H9 (cell line): Measurements from ENCODE around the gene RIMKLA. TPM values are rescaled to one million over a fixed set of nuclear protein-coding genes. Genes with fewer than 3 reads are reported as not detected.

ENCODE experiments used
- DNase-seq: peaks from one replicate; pipeline ENCODE4 v3.0.0-alpha.2; 2017
- H2AFZ ChIP-seq: one replicate; pipeline ENCODE4 v1.6.1; 2013; ENCODE audit warnings: mild to moderate bottlenecking, low read length, control low read depth, moderate library complexity
- H2AK5ac ChIP-seq: 2 replicates; pipeline ENCODE4 v1.6.1; 2013; ENCODE audit warnings: low read length, control low read depth, mixed read lengths; ENCODE audit not compliant: insufficient read length
- H2BK120ac ChIP-seq: one replicate; pipeline ENCODE4 v1.6.1; 2013; ENCODE audit warnings: low read depth, mild to moderate bottlenecking, low read length, control low read depth, inconsistent platforms; ENCODE audit not compliant: poor library complexity, severe bottlenecking
- H2BK12ac ChIP-seq: 2 replicates; pipeline ENCODE4 v1.6.1; 2013; ENCODE audit warnings: low read length, control low read depth, mixed read lengths, low read depth; ENCODE audit not compliant: insufficient read length
- H2BK15ac ChIP-seq: 2 replicates; pipeline ENCODE4 v1.6.1; 2013; ENCODE audit warnings: low read depth, low read length, control low read depth
- H2BK20ac ChIP-seq: one replicate; pipeline ENCODE4 v1.6.1; 2013; ENCODE audit warnings: low read depth, mild to moderate bottlenecking, low read length, control low read depth, inconsistent platforms; ENCODE audit not compliant: poor library complexity, severe bottlenecking
- H2BK5ac ChIP-seq: 2 replicates; pipeline ENCODE4 v1.6.1; 2013; ENCODE audit warnings: low read length, control low read depth, mixed read lengths; ENCODE audit not compliant: insufficient read length
- H3K14ac ChIP-seq: 2 replicates; pipeline ENCODE4 v1.6.1; 2013; ENCODE audit warnings: low read length, control low read depth; ENCODE audit not compliant: insufficient read depth
- H3K18ac ChIP-seq: 2 replicates; pipeline ENCODE4 v1.6.1; 2013; ENCODE audit warnings: low read depth, mild to moderate bottlenecking, mixed read lengths, low read length, control low read depth; ENCODE audit not compliant: insufficient read length
- H3K23ac ChIP-seq: 2 replicates; pipeline ENCODE4 v1.6.1; 2013; ENCODE audit warnings: low read length, control low read depth, mixed read lengths, low read depth; ENCODE audit not compliant: insufficient read length
- H3K23me2 ChIP-seq: 2 replicates; pipeline ENCODE4 v1.6.1; 2013; ENCODE audit warnings: low read depth, mild to moderate bottlenecking, mixed read lengths, low read length, control low read depth; ENCODE audit not compliant: insufficient read length, poor library complexity, severe bottlenecking
- H3K27ac ChIP-seq: 2 replicates; pipeline ENCODE4 v1.5.1; 2013; ENCODE audit warnings: low read length, control low read depth, mixed read lengths, low read depth; ENCODE audit not compliant: insufficient read length
- H3K27me3 ChIP-seq: 2 replicates; pipeline ENCODE4 v1.6.1; 2013; ENCODE audit warnings: low read length, control low read depth, inconsistent platforms; ENCODE audit not compliant: insufficient read depth
- H3K4ac ChIP-seq: 2 replicates; pipeline ENCODE4 v1.6.1; 2013; ENCODE audit warnings: low read depth, mild to moderate bottlenecking, control low read depth, inconsistent platforms, low read length, moderate library complexity
- H3K4me1 ChIP-seq: 2 replicates; pipeline ENCODE4 v1.6.1; 2013; ENCODE audit warnings: low read length, control low read depth, inconsistent platforms; ENCODE audit not compliant: insufficient read depth
- H3K4me2 ChIP-seq: 2 replicates; pipeline ENCODE4 v1.6.1; 2013; ENCODE audit warnings: low read length, control low read depth, mixed read lengths; ENCODE audit not compliant: insufficient read length, insufficient read depth
- H3K56ac ChIP-seq: 2 replicates; pipeline ENCODE4 v1.6.1; 2013; ENCODE audit warnings: low read depth, mild to moderate bottlenecking, mixed read lengths, low read length, control low read depth; ENCODE audit not compliant: insufficient read length
- H3K79me1 ChIP-seq: 2 replicates; pipeline ENCODE4 v1.6.1; 2013; ENCODE audit warnings: low read depth, mild to moderate bottlenecking, moderate library complexity, low read length, control low read depth, inconsistent platforms; ENCODE audit not compliant: insufficient read depth, poor library complexity, severe bottlenecking
- H3K79me2 ChIP-seq: 2 replicates; pipeline ENCODE4 v1.6.1; 2013; ENCODE audit warnings: low read length, control low read depth, inconsistent platforms; ENCODE audit not compliant: insufficient read depth
- H3K9ac ChIP-seq: 2 replicates; pipeline ENCODE4 v1.6.1; 2013; ENCODE audit warnings: low read length, control low read depth, mixed read lengths; ENCODE audit not compliant: insufficient read length; ENCODE audit errors: extremely low read depth
- H3K9me3 ChIP-seq: one replicate; pipeline ENCODE4 v1.6.1; 2013; ENCODE audit warnings: low read depth, low read length, inconsistent platforms; ENCODE audit not compliant: control insufficient read depth
- H3T11ph ChIP-seq: one replicate; pipeline ENCODE4 v1.6.1; 2013; ENCODE audit warnings: mild to moderate bottlenecking, low read length, control low read depth, inconsistent platforms
- H4K20me1 ChIP-seq: one replicate; pipeline ENCODE4 v1.6.1; 2013; ENCODE audit not compliant: control insufficient read depth, insufficient read length, insufficient read depth
- H4K5ac ChIP-seq: 2 replicates; pipeline ENCODE4 v1.6.1; 2013; ENCODE audit warnings: low read depth, mild to moderate bottlenecking, mixed read lengths, low read length, control low read depth; ENCODE audit not compliant: insufficient read length
- H4K8ac ChIP-seq: replicated peaks from 2 replicates; pipeline ENCODE4 v1.6.1; 2013; ENCODE audit warnings: low read length, control low read depth, mixed read lengths, low read depth; ENCODE audit not compliant: insufficient read length
- H4K91ac ChIP-seq: 2 replicates; pipeline ENCODE4 v1.6.1; 2013; ENCODE audit warnings: low read depth, mild to moderate bottlenecking, moderate library complexity, mixed read lengths, low read length, control low read depth; ENCODE audit not compliant: insufficient read length
- H3K27ac Mint-ChIP-seq, 3 experiments: 2 replicates in 2 of 3; 3 replicates in 1 of 3; pipeline ENCODE4 v1.8.0; 2020 to 2021; ENCODE audit warnings: mixed read lengths in 3 of 3, mild to moderate bottlenecking in 1 of 3, moderate library complexity in 1 of 3
- H3K27me3 Mint-ChIP-seq: 2 replicates; pipeline ENCODE4 v1.8.0; 2021; ENCODE audit warnings: low read depth, mild to moderate bottlenecking, moderate library complexity, mixed read lengths
- H3K36me3 Mint-ChIP-seq, 3 experiments: 2 replicates in 2 of 3; 3 replicates in 1 of 3; pipeline ENCODE4 v1.8.0; 2020 to 2021; ENCODE audit warnings: low read depth in 3 of 3, mixed read lengths in 3 of 3; ENCODE audit not compliant: insufficient read depth in 1 of 3
- H3K4me1 Mint-ChIP-seq, 2 experiments: 2 replicates each; pipeline ENCODE4 v1.8.0; 2020; ENCODE audit warnings: mixed read lengths in 2 of 2
- H3K4me3 Mint-ChIP-seq, 2 experiments: 2 replicates in 1 of 2; 3 replicates in 1 of 2; pipeline ENCODE4 v1.8.0; 2020 to 2021; ENCODE audit warnings: mild to moderate bottlenecking in 2 of 2, mixed read lengths in 2 of 2, moderate library complexity in 1 of 2
- H3K9me3 Mint-ChIP-seq, 2 experiments: 2 replicates in 1 of 2; 3 replicates in 1 of 2; pipeline ENCODE4 v1.8.0; 2020; ENCODE audit warnings: mild to moderate bottlenecking in 2 of 2, mixed read lengths in 2 of 2, moderate library complexity in 1 of 2
- WGBS: extraction: QIAGEN DNeasy Blood & Tissue Kit; methylation state at CpG from one replicate; pipeline ENCODE4 v1.1.7; 2013; ENCODE audit warnings: missing lambda C conversion rate, low lambda C conversion rate, mixed read lengths; ENCODE audit not compliant: insufficient read length; ENCODE audit errors: extremely low coverage; 5-methylcytosine and 5-hydroxymethylcytosine counted together
- total RNA-seq: library from RNA; stranded (reverse); gene quantifications from 2 replicates; pipeline ENCODE4 v1.2.1, GENCODE V29; 2021
- TF ChIP-seq, protein P1 (sequence below): fragments of 200-600 bp; sonication (generic); conservative IDR thresholded peaks from 3 replicates; pipeline ENCODE4 v1.8.0; 2021; ENCODE audit warnings: antibody characterized with exemption, mild to moderate bottlenecking

The RIMKLA gene
- total RNA-seq, 1 experiment from 2014 or later, result 4.7 TPM

DNA sequence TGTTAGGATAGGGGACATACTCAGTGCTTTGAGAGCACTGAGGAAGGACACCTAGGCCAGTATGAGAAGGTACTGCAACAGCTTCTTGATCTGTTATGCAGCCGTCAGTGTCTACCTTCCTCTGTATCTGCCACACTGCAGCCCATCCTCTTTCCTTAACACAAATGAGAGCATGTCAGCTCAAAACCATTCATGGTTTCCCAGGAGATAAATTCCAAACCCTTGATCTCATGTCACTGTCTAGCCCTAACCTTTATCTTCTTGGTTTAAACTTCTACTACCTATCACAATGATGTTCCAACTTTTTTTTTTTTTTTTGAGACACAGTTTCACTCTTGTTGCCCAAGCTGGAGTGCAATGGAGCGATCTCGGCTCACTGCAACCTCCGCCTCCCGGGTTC is 73.8 kb downstream of the RIMKLA start:
- H2AK5ac ChIP-seq, result no peak overlapping the region
- TF ChIP-seq, protein P1, sequence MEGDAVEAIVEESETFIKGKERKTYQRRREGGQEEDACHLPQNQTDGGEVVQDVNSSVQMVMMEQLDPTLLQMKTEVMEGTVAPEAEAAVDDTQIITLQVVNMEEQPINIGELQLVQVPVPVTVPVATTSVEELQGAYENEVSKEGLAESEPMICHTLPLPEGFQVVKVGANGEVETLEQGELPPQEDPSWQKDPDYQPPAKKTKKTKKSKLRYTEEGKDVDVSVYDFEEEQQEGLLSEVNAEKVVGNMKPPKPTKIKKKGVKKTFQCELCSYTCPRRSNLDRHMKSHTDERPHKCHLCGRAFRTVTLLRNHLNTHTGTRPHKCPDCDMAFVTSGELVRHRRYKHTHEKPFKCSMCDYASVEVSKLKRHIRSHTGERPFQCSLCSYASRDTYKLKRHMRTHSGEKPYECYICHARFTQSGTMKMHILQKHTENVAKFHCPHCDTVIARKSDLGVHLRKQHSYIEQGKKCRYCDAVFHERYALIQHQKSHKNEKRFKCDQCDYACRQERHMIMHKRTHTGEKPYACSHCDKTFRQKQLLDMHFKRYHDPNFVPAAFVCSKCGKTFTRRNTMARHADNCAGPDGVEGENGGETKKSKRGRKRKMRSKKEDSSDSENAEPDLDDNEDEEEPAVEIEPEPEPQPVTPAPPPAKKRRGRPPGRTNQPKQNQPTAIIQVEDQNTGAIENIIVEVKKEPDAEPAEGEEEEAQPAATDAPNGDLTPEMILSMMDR, result no peak
- H3K56ac ChIP-seq, result no peak overlapping the region
- H4K91ac ChIP-seq, result no peak overlapping the region
- H3K4ac ChIP-seq, result no peak overlapping the region
- H3K23ac ChIP-seq, result no peak overlapping the region
- no peak overlapping the region for H3T11ph ChIP-seq
- H3K23me2 ChIP-seq, result peaks cover 4% of the 10 kb centered on the region
- H3K36me3 Mint-ChIP-seq, result peaks cover 4 to 16% (median 12%) of the 10 kb centered on the region in 3 experiments; a peak in 6 of 7 replicates
- no peak overlapping the region for H2BK120ac ChIP-seq
- no peaks in the 10 kb centered on the region for H4K20me1 ChIP-seq
- H4K8ac ChIP-seq, result no peak overlapping the region
- no peaks in the 10 kb centered on the region for H3K27me3 ChIP-seq
- H3K9me3 Mint-ChIP-seq, result no peaks in the 10 kb centered on the region
- no peak overlapping the region for H3K14ac ChIP-seq
- H4K5ac ChIP-seq, result no peak overlapping the region
- H2BK12ac ChIP-seq, result no peak overlapping the region
- no peaks in the 10 kb centered on the region for H3K79me2 ChIP-seq
- H3K9ac ChIP-seq, result no peak overlapping the region
- DNase-seq, result no peak
- H2BK5ac ChIP-seq, result no peak overlapping the region
- H3K18ac ChIP-seq, result no peak overlapping the region
- no peak overlapping the region for H2BK20ac ChIP-seq
- no peaks in the 10 kb centered on the region for H3K9me3 ChIP-seq
- no peak overlapping the region for H2BK15ac ChIP-seq
- no peak overlapping the region for H3K4me2 ChIP-seq
- no peaks in the 10 kb centered on the region for H3K79me1 ChIP-seq
- peaks cover 2% of the 10 kb centered on the region; the same call in 1 of the 2 replicates for H3K27me3 Mint-ChIP-seq
- H2AFZ ChIP-seq, result no peak overlapping the region
- H3K4me1 Mint-ChIP-seq, result peaks cover 17 to 23% of the 10 kb centered on the region in 2 experiments
- no peaks in the 10 kb centered on the region for H3K4me1 ChIP-seq
- no CpG with 5 or more reads among the region's 5 CpGs for WGBS
- H3K27ac ChIP-seq, result no peak overlapping the region
- H3K27ac Mint-ChIP-seq, result no peak overlapping the region
- H3K4me3 Mint-ChIP-seq, result no peak overlapping the region
